ENCODE measurements around the gene SMG7. TPM values are rescaled to one million over a fixed set of nuclear protein-coding genes. Genes with fewer than 3 reads are reported as not detected.

Gene SMG7
- total and polyA plus RNA-seq, 10 of the 15 experiments (the other 5 are each of a cell fraction or from before 2014, with no cell fraction given): 9.5 to 65.4 (median 42.7) TPM

DNA sequence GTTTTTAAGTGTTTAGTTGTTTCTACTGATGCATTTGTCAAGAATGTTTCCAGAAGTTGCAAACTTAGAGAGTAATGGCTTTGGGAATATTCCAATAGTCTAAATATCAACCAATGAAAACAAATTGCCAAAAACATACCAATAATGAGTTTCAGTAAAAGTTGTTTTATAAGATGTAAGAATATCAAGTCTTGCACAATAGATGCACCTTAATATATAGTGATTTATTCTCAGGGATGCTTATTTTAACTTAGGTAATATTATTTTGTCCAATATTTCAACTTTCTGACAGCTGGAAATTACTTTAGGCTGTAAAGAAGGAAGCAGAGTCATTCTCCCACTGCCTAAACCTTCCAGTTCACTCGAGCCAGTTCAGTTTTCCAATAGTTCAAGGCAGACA is 48.8 kb upstream of the SMG7 start:
- CTCF ChIA-PET: no interaction called here
- intact Hi-C loops (cut with micrococcal nuclease; ENCODE audit: unreplicated experiment) (no loop called here), in situ Hi-C loops (cut with MboI) (no loop called here)
- Histone ChIP-seq H3K27me3 (replicated peaks in 1 of 2; ENCODE audit: control insufficient read depth in 2 of 2, insufficient read depth in 2 of 2, low read length in 1 of 2) (peaks cover 0 to 7% of the 10 kb centered on the region in 2 experiments; a peak in 2 of 4 replicates), H3K36me3 (ENCODE audit: control insufficient read depth in 2 of 2, insufficient read depth in 2 of 2, low read length in 1 of 2) (no peaks in the 10 kb centered on the region), H3K9ac (ENCODE audit: control insufficient read depth, insufficient read depth, low read length) (no peak overlapping the region), H3K79me2 (ENCODE audit: control insufficient read depth, insufficient read depth, low read length) (no peaks in the 10 kb centered on the region), H3K4me1 (ENCODE audit: control insufficient read depth, insufficient read depth, low read length) (no peaks in the 10 kb centered on the region), H3K4me3 (no peak overlapping the region), H3K27ac (ENCODE audit: control insufficient read depth, insufficient read depth) (no peak overlapping the region), H3K9me3 (replicated peaks; ENCODE audit: control insufficient read depth, insufficient read depth, low read length) (no peaks in the 10 kb centered on the region), H2AFZ (ENCODE audit: control insufficient read depth, low read depth, low read length) (no peak overlapping the region), H4K20me1 (ENCODE audit: control insufficient read depth, insufficient read depth) (no peaks in the 10 kb centered on the region), H3K4me2 (ENCODE audit: control insufficient read depth, insufficient read depth) (no peak overlapping the region)
- TF ChIP-seq RUNX3 (IDR thresholded peaks at IDR 0.05; ENCODE audit: low read length): no peak
- no peak for TF ChIP-seq SUZ12 (IDR thresholded peaks at IDR 0.05; ENCODE audit: unreplicated experiment)
- TF ChIP-seq, protein P1, sequence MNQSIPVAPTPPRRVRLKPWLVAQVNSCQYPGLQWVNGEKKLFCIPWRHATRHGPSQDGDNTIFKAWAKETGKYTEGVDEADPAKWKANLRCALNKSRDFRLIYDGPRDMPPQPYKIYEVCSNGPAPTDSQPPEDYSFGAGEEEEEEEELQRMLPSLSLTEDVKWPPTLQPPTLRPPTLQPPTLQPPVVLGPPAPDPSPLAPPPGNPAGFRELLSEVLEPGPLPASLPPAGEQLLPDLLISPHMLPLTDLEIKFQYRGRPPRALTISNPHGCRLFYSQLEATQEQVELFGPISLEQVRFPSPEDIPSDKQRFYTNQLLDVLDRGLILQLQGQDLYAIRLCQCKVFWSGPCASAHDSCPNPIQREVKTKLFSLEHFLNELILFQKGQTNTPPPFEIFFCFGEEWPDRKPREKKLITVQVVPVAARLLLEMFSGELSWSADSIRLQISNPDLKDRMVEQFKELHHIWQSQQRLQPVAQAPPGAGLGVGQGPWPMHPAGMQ (IDR thresholded peaks at IDR 0.05; ENCODE audit: borderline replicate concordance): no peak
- no peak for TF ChIP-seq LARP7 (IDR thresholded peaks at IDR 0.05)
- TF ChIP-seq CHD1 (IDR thresholded peaks at IDR 0.05; ENCODE audit: low read depth, low read length): no peak
- TF ChIP-seq IKZF2 (IDR thresholded peaks at IDR 0.05): no peak
- TF ChIP-seq ZSCAN29 (IDR thresholded peaks at IDR 0.05): no peak
- BruUV-seq (replicated peaks): no TSS peak
- SMC1A ChIA-PET (ENCODE audit: uncharacterized antibody, unreplicated experiment): interaction anchor here (1.9 kb wide), 1 partner anchor 9 kb away, joined by 4 read pairs; no protein-coding TSS in a partner anchor
- no peak for FAIRE-seq
- RAD21 ChIA-PET (ENCODE audit: unreplicated experiment): no interaction called here
- ATAC-seq: no peak
- 0% methylated on average over 1 of the region's 1 CpG for WGBS (ENCODE audit: insufficient coverage, insufficient replicate concordance, low lambda C conversion rate, missing lambda C conversion rate)
- POLR2A ChIA-PET: no interaction called here
- DNase-seq (ENCODE audit: low read depth, low spot score): no peak

DNA sequence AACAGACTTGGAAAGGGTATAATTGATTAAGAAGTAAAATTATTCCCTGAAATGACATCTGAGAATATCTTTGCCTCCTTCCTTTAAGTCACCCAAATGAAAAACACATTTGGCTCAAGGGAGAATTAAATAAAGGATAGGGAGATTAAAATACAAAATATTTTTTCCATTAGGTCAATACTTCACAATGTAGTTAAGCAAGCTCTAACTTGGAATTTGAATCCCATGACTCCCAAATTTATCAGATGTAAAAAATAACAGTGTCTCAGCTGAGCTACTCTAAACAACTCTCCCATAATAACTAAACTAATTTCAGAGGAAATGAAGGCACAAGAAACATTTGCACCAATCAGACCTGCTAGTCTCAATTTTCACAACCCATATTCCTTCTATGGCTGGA is 47.6 kb upstream of the SMG7 start:
- no peaks in the 10 kb centered on the region for H3K36me3 ChIP-seq (ENCODE audit: control insufficient read depth in 2 of 2, insufficient read depth in 2 of 2, low read length in 1 of 2)
- H3K9me3 ChIP-seq (replicated peaks; ENCODE audit: control insufficient read depth, insufficient read depth, low read length): no peaks in the 10 kb centered on the region
- H3K27ac ChIP-seq (ENCODE audit: control insufficient read depth, insufficient read depth): no peak overlapping the region
- FAIRE-seq (no peak), DNase-seq (ENCODE audit: low read depth, low spot score) (no peak), ATAC-seq (no peak)
- ChIA-PET CTCF (interaction anchor here (1.6 kb wide), 1 partner anchor 40 kb away, joined by 4 read pairs; no protein-coding TSS in a partner anchor), SMC1A (ENCODE audit: uncharacterized antibody, unreplicated experiment) (interaction anchor here (1.9 kb wide), 1 partner anchor 8 kb away, joined by 4 read pairs; no protein-coding TSS in a partner anchor), POLR2A (no interaction called here), RAD21 (ENCODE audit: unreplicated experiment) (no interaction called here)
- H3K4me2 ChIP-seq (ENCODE audit: control insufficient read depth, insufficient read depth): no peak overlapping the region
- H3K4me1 ChIP-seq (ENCODE audit: control insufficient read depth, insufficient read depth, low read length): no peaks in the 10 kb centered on the region
- in situ Hi-C loops (cut with MboI): no loop called here
- no peak overlapping the region for H3K9ac ChIP-seq (ENCODE audit: control insufficient read depth, insufficient read depth, low read length)
- H3K27me3 ChIP-seq (replicated peaks in 1 of 2; ENCODE audit: control insufficient read depth in 2 of 2, insufficient read depth in 2 of 2, low read length in 1 of 2): no peaks in the 10 kb centered on the region
- no peak overlapping the region for H3K4me3 ChIP-seq
- H4K20me1 ChIP-seq (ENCODE audit: control insufficient read depth, insufficient read depth): no peaks in the 10 kb centered on the region
- intact Hi-C loops (cut with micrococcal nuclease; ENCODE audit: unreplicated experiment): no loop called here
- H3K79me2 ChIP-seq (ENCODE audit: control insufficient read depth, insufficient read depth, low read length): no peaks in the 10 kb centered on the region
- BruUV-seq (replicated peaks): no TSS peak
- H2AFZ ChIP-seq (ENCODE audit: control insufficient read depth, low read depth, low read length): no peak overlapping the region
- TF ChIP-seq PRDM15 (CRISPR knock-in tag; IDR thresholded peaks at IDR 0.05) (no peak), LARP7 (IDR thresholded peaks at IDR 0.05) (no peak), ATF3 (IDR thresholded peaks at IDR 0.05; ENCODE audit: borderline replicate concordance, extremely low read depth, low read depth, low read length) (no peak), USF1 (IDR thresholded peaks at IDR 0.05; ENCODE audit: borderline replicate concordance, extremely low read length, insufficient read depth, low read depth, low read length) (no peak)

All from GM12878 (cell line).